Heart right ventricle (tissue), 16 donors: ENCODE measurements around the gene DNPEP. TPM values are rescaled to one million over a fixed set of nuclear protein-coding genes. Genes with fewer than 3 reads are reported as not detected.

ENCODE experiments used
- ATAC-seq, 8 donors: fragments of 200-7000 bp; cut with Tn5 transposase; one replicate each; pipeline ENCODE4 v1.9.1; 2020; ENCODE audit warnings: mild to moderate bottlenecking in 8 of 8, moderate library complexity in 8 of 8, moderate number of reproducible peaks in 1 of 8
- DNase-seq, 2 donors: peaks; one replicate each; pipeline ENCODE4 v3.0.0-alpha.2; 2020
- H3K27ac ChIP-seq, 10 donors: fragments of 200-600 bp; sonication (generic) in 2 of 10; one replicate each; pipeline versions ENCODE4 v1.5.0 to v1.8.0; 2020 to 2022; ENCODE audit warnings: mild to moderate bottlenecking in 3 of 10
- H3K27me3 ChIP-seq, 7 donors: fragments of 200-600 bp; one replicate each; pipeline ENCODE4 v1.8.0; 2021 to 2022; ENCODE audit warnings: mild to moderate bottlenecking in 2 of 7
- H3K36me3 ChIP-seq, 9 donors: fragments of 200-600 bp; sonication (generic) in 1 of 9; one replicate each; pipeline versions ENCODE4 v1.5.0 to v1.8.0; 2020 to 2022; ENCODE audit warnings: mild to moderate bottlenecking in 2 of 9
- H3K4me1 ChIP-seq, 9 donors: fragments of 200-600 bp; sonication (generic) in 1 of 9; one replicate each; pipeline versions ENCODE4 v1.5.0 to v1.8.0; 2020 to 2022; ENCODE audit warnings: mild to moderate bottlenecking in 4 of 9
- H3K4me3 ChIP-seq, 10 donors: fragments of 200-600 bp; sonication (generic) in 2 of 10; one replicate each; pipeline versions ENCODE4 v1.5.0 to v1.8.0; 2020 to 2022; ENCODE audit warnings: mild to moderate bottlenecking in 7 of 10, moderate library complexity in 2 of 10
- H3K9me3 ChIP-seq, 11 donors: fragments of 200-600 bp in 10 of 11; sonication (generic) in 2 of 11; one replicate each; pipeline versions ENCODE4 v1.5.0 to v1.8.0; 2013 to 2022; ENCODE audit warnings: mild to moderate bottlenecking in 2 of 11, control low read depth in 1 of 11, moderate library complexity in 1 of 11
- CTCF ChIP-seq, 9 donors: fragments of 200-600 bp; sonication (generic) in 2 of 9; IDR thresholded peaks; one replicate each; pipeline versions ENCODE4 v1.5.0 to v1.8.0; 2021 to 2022; ENCODE audit warnings: antibody characterized with exemption in 9 of 9, mild to moderate bottlenecking in 5 of 9, moderate library complexity in 1 of 9
- WGBS, 2 donors: extraction: QIAGEN DNeasy Blood & Tissue Kit; methylation state at CpG; one replicate each; pipeline ENCODE4 v1.1.7; 2013; ENCODE audit warnings: inconsistent platforms in 1 of 2; 5-methylcytosine and 5-hydroxymethylcytosine counted together
- intact Hi-C, 10 donors: fragments of 100-400 bp; cut with DNase I; formaldehyde crosslinking; loops; one replicate each; pipeline versions ENCODE4 v1.11.1 to v1.14.2; 2022
- polyA plus RNA-seq, 2 donors: library from polyadenylated mRNA; stranded (reverse); fragments of 200-250 nt; gene quantifications; one replicate each; pipeline ENCODE4 v1.2.3, GENCODE V29; 2013
- total RNA-seq, 10 donors: library from RNA; stranded (reverse); fragmentation: NEBNext Ultra II Directional in 3 of 10; extraction: Animal tissue kit (Norgen Biotek cat#: 25700) in 3 of 10; gene quantifications; one replicate each; pipeline versions ENCODE4 v1.2.1 to v1.2.4, GENCODE V29; 2021 to 2023
- donor health status: Arrhythmogenic right ventricular cardiomyopathy.
- donor health status: ischemic (EF 13 %, LVEDD 7.1; RV severe dilation, severe dysfunction).
- donor health status: healthy with polysubstance abuse.
- donor health status: DM: no; HTN: yes; CAD: no.
- donor health status: DM: no; HTN: no; CAD: no.
- donor health status: ischemic (EF 25% LVEDD 6.9; RV normal size, moderate dysfunction).
- donor health status: ischemic (EF 25% LVEDD 5.7; RV mildly dilated, moderate dysfunction).
- donor health status: healthy.
- donor health status: DM: yes; HTN: yes; CAD: no.
- donor health status: Ischemic cardiomyopathy.
- donor health status: ischemic (EF 35%, LVEDD 5.7; RV mildly dilated, moderate dysfunction).
- donor health status: nonischemic (EF 11% LVEDD 7.7; RV severe dilation, severe dysfunction).
- donor health status: DM: yes; HTN: yes; CAD: no.
- donor health status: PGD.
- donor health status: ischemic (EF 29% LVEDD 5.4; RV normal size, mild dysfunction).
- donor health status: nonischemic (EF 23%, LVEDD 6.1; RV moderate dilation, normal function).

The DNPEP gene
- total and polyA plus RNA-seq, 12 donors, result 56.1 to 110 (median 71.2) TPM

- intact Hi-C loops, result no loop called here
- H3K4me3 ChIP-seq, result peak overlapping the region; percentile 28 to 74 (median 59)
- 57 to 68% methylated on average over 8 of the region's 8 CpGs for WGBS, 2 donors
- peak overlapping the region in 8 of 10 donors; percentile 42 to 98 (median 94) for H3K27ac ChIP-seq
- H3K27me3 ChIP-seq, result peaks cover 0 to 27% (median 23%) of the 10 kb centered on the region in 7 donors
- ATAC-seq (no peak), DNase-seq (no peak)
- no peaks in the 10 kb centered on the region for H3K9me3 ChIP-seq
- no peak for TF ChIP-seq CTCF (IDR thresholded peaks at IDR 0.05)
- peaks cover 0 to 74% (median 10%) of the 10 kb centered on the region in 9 donors for H3K36me3 ChIP-seq
- peaks cover 0 to 7% (median 5%) of the 10 kb centered on the region in 9 donors for H3K4me1 ChIP-seq
Measured at GRCh38 chr2:219422952-219423534, 35.3 kb upstream of the DNPEP start.

DNA sequence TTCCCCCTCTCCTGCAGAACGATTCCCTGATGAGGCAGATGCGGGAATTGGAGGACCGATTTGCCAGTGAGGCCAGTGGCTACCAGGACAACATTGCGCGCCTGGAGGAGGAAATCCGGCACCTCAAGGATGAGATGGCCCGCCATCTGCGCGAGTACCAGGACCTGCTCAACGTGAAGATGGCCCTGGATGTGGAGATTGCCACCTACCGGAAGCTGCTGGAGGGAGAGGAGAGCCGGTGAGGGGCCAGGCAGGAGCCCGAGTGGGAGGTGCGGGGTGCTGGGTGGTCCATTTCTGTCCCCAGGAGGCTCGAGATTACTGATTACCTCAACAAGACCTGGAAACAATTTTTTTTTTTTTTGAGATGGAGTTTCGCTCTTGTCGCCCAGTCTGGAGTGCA is 33.6 kb upstream of the DNPEP start:
- H3K27ac ChIP-seq, result peak overlapping the region in 8 of 10 donors; percentile 82 to 98 (median 95)
- H3K4me1 ChIP-seq, result peaks cover 2 to 22% (median 10%) of the 10 kb centered on the region in 9 donors
- H3K4me3 ChIP-seq, result peak overlapping the region; percentile 28 to 74 (median 59)
- DNase-seq (peak in 1 of 2 donors; percentile 15), ATAC-seq (no peak)
- H3K27me3 ChIP-seq, result peaks cover 0 to 32% (median 24%) of the 10 kb centered on the region in 7 donors
- 53 to 65% methylated on average over 17 of the region's 17 CpGs for WGBS, 2 donors
- TF ChIP-seq CTCF (IDR thresholded peaks at IDR 0.05), result peak in 2 of 9 donors; percentile 13 to 19
- intact Hi-C loops, result no loop called here
- H3K36me3 ChIP-seq, result peaks cover 0 to 64% (median 10%) of the 10 kb centered on the region in 9 donors
- no peaks in the 10 kb centered on the region for H3K9me3 ChIP-seq

GRCh38 chr2:219420687-219421086 is 33.0 kb upstream of the DNPEP start:
- H3K27me3 ChIP-seq, result peaks cover 0 to 38% (median 24%) of the 10 kb centered on the region in 7 donors
- peak overlapping the region; percentile 28 to 74 (median 59) for H3K4me3 ChIP-seq
- peaks cover 0 to 58% (median 10%) of the 10 kb centered on the region in 9 donors for H3K36me3 ChIP-seq
- intact Hi-C loops, result no loop called here
- WGBS, 2 donors, result 61 to 74% methylated on average over 8 of the region's 8 CpGs
- H3K9me3 ChIP-seq, result no peaks in the 10 kb centered on the region
- ATAC-seq (no peak), DNase-seq (peak in 1 of 2 donors; percentile 16)
- no peak for TF ChIP-seq CTCF (IDR thresholded peaks at IDR 0.05)
- peak overlapping the region; percentile 82 to 98 (median 95) for H3K27ac ChIP-seq
- H3K4me1 ChIP-seq, result peaks cover 2 to 28% (median 14%) of the 10 kb centered on the region in 9 donors

GRCh38 chr2:219419331-219420197 is 31.9 kb upstream of the DNPEP start:
- ATAC-seq, result peak; percentile 46 to 70 (median 65)
- no peaks in the 10 kb centered on the region for H3K9me3 ChIP-seq

More at GRCh38 chr2:219419331-219420197, 31.9 kb upstream of the DNPEP start:
- peaks cover 0 to 47% (median 8%) of the 10 kb centered on the region in 9 donors for H3K36me3 ChIP-seq
- peaks cover 2 to 28% (median 15%) of the 10 kb centered on the region in 9 donors for H3K4me1 ChIP-seq
- peak overlapping the region; percentile 82 to 98 (median 95) for H3K27ac ChIP-seq
- 41 to 47% methylated on average over 8 of the region's 9 CpGs for WGBS, 2 donors
- H3K27me3 ChIP-seq, result peaks cover 0 to 45% (median 24%) of the 10 kb centered on the region in 7 donors
- DNase-seq, result peak; percentile 55 to 79
- TF ChIP-seq CTCF (IDR thresholded peaks at IDR 0.05), result no peak
- intact Hi-C loops, result loop anchor here in 1 of 10 donors (2.0 kb wide), 1 partner anchor 15 kb away; no protein-coding TSS in a partner anchor
- H3K4me3 ChIP-seq, result peak overlapping the region; percentile 43 to 74 (median 59)
